Liver (tissue), 9 donors: ENCODE measurements around the gene LDLRAD4. TPM values are rescaled to one million over a fixed set of nuclear protein-coding genes. Genes with fewer than 3 reads are reported as not detected.

Experiments used
- DNase-seq: peaks from one replicate; pipeline ENCODE4 v3.0.0-alpha.2; 2017; ENCODE audit warnings: low spot score
- H3K27ac ChIP-seq, 2 donors: one replicate each; pipeline ENCODE4 v1.7.0; 2013; ENCODE audit warnings: inconsistent platforms in 2 of 2, low read length in 2 of 2, control low read depth in 1 of 2, low read depth in 1 of 2, mild to moderate bottlenecking in 1 of 2
- H3K27me3 ChIP-seq, 4 donors: one replicate each; pipeline versions ENCODE4 v1.6.1 to v1.7.0; 2013; ENCODE audit warnings: low read length in 3 of 4, inconsistent platforms in 1 of 4, mild to moderate bottlenecking in 1 of 4, moderate library complexity in 1 of 4; ENCODE audit not compliant: control insufficient read depth in 4 of 4, insufficient read depth in 4 of 4
- H3K36me3 ChIP-seq, 4 donors: one replicate each; pipeline versions ENCODE4 v1.6.1 to v1.7.0; 2013; ENCODE audit warnings: low read length in 3 of 4, mild to moderate bottlenecking in 3 of 4, low read depth in 1 of 4, moderate library complexity in 1 of 4; ENCODE audit not compliant: control insufficient read depth in 4 of 4, insufficient read depth in 3 of 4
- H3K4me1 ChIP-seq, 4 donors: one replicate each; pipeline versions ENCODE4 v1.6.1 to v1.7.0; 2013; ENCODE audit warnings: low read length in 3 of 4, mild to moderate bottlenecking in 3 of 4, moderate library complexity in 1 of 4; ENCODE audit not compliant: control insufficient read depth in 4 of 4, insufficient read depth in 4 of 4
- H3K4me3 ChIP-seq, 3 donors: one replicate each; pipeline versions ENCODE4 v1.6.1 to v1.7.0; 2013; ENCODE audit warnings: low read length in 3 of 3, control low read depth in 1 of 3, low read depth in 1 of 3, mild to moderate bottlenecking in 1 of 3
- H3K9ac ChIP-seq, 2 donors: one replicate each; pipeline ENCODE4 v1.7.0; 2013; ENCODE audit warnings: low read length in 2 of 2, mild to moderate bottlenecking in 2 of 2, moderate library complexity in 2 of 2, control low read depth in 1 of 2, low read depth in 1 of 2
- H3K9me3 ChIP-seq, 4 donors: one replicate each; pipeline versions ENCODE4 v1.6.1 to v1.7.0; 2013; ENCODE audit warnings: low read length in 3 of 4; ENCODE audit not compliant: control insufficient read depth in 4 of 4
- EGR1 ChIP-seq, 2 donors: IDR thresholded peaks; 2 replicates each; pipeline ENCODE4 v1.6.1; 2016 to 2018; ENCODE audit warnings: antibody characterized with exemption in 2 of 2, low read depth in 2 of 2
- FOXA1 ChIP-seq: IDR thresholded peaks from 2 replicates; pipeline ENCODE4 v1.6.1; 2016; ENCODE audit warnings: antibody characterized with exemption
- FOXA2 ChIP-seq: IDR thresholded peaks from 2 replicates; pipeline ENCODE4 v1.6.1; 2016; ENCODE audit warnings: antibody characterized with exemption
- GABPA ChIP-seq, 2 donors: IDR thresholded peaks in 1 of 2; conservative IDR thresholded peaks in 1 of 2; 2 replicates each; pipeline ENCODE4 v1.6.1; 2016; ENCODE audit warnings: antibody characterized with exemption in 2 of 2, mild to moderate bottlenecking in 1 of 2, moderate library complexity in 1 of 2
- HNF4G ChIP-seq: IDR thresholded peaks from 2 replicates; pipeline ENCODE4 v1.6.1; 2016; ENCODE audit warnings: antibody characterized with exemption
- JUND ChIP-seq, 2 donors: IDR thresholded peaks; 2 replicates each; pipeline ENCODE4 v1.6.1; 2016; ENCODE audit warnings: antibody characterized with exemption in 2 of 2
- NR2F2 ChIP-seq: IDR thresholded peaks from 2 replicates; pipeline ENCODE4 v1.6.1; 2016; ENCODE audit warnings: antibody characterized with exemption
- RAD21 ChIP-seq, 2 donors: IDR thresholded peaks; 2 replicates each; pipeline ENCODE4 v1.6.1; 2016; ENCODE audit warnings: antibody characterized with exemption in 2 of 2, mild to moderate bottlenecking in 2 of 2
- RXRA ChIP-seq, 2 donors: IDR thresholded peaks; 2 replicates each; pipeline ENCODE4 v1.6.1; 2017 to 2018; ENCODE audit warnings: antibody characterized with exemption in 2 of 2, mild to moderate bottlenecking in 1 of 2
- SP1 ChIP-seq: IDR thresholded peaks from 2 replicates; pipeline ENCODE4 v1.6.1; 2018; ENCODE audit warnings: antibody characterized with exemption, mild to moderate bottlenecking
- TAF1 ChIP-seq: conservative IDR thresholded peaks from 2 replicates; pipeline ENCODE4 v1.6.1; 2016; ENCODE audit warnings: antibody characterized with exemption, mild to moderate bottlenecking
- YY1 ChIP-seq: IDR thresholded peaks from 2 replicates; pipeline ENCODE4 v1.6.1; 2016; ENCODE audit warnings: antibody characterized with exemption, mild to moderate bottlenecking
- WGBS: extraction: QIAGEN DNeasy Blood & Tissue Kit; methylation state at CpG from one replicate; pipeline ENCODE4 v1.1.7; 2013; 5-methylcytosine and 5-hydroxymethylcytosine counted together
- polyA plus RNA-seq, 2 donors: library from polyadenylated mRNA; stranded (reverse) in 1 of 2; unstranded in 1 of 2; fragments of 200-250 nt in 1 of 2; fragments of >200 nt in 1 of 2; fragmentation: Nextera tagmentation in 1 of 2; extraction: Ambion mirVana in 1 of 2; gene quantifications; one replicate each; pipeline versions ENCODE4 v1.2.1 to v1.2.3, GENCODE V29; 2013 to 2015
- total RNA-seq, 2 donors: library from RNA; depleted of rRNA; stranded (reverse); fragments of >200 nt; gene quantifications; one replicate each; pipeline ENCODE4 v1.2.3, GENCODE V29; 2014
- TF ChIP-seq, protein P1 (sequence below): IDR thresholded peaks from 2 replicates; pipeline ENCODE4 v1.6.1; 2016; ENCODE audit warnings: antibody characterized with exemption
- TF ChIP-seq, protein P2 (sequence below): IDR thresholded peaks from 2 replicates; pipeline ENCODE4 v1.6.1; 2016; ENCODE audit warnings: antibody characterized with exemption, mild to moderate bottlenecking
- TF ChIP-seq, protein P3 (sequence below): IDR thresholded peaks from 2 replicates; pipeline ENCODE4 v1.6.1; 2016; ENCODE audit warnings: antibody characterized with exemption
- TF ChIP-seq, protein P4 (sequence below): fragments of 150-350 bp; IDR thresholded peaks from 2 replicates; pipeline ENCODE4 v1.5.1; 2017; ENCODE audit warnings: improper control_type of control experiment, low read depth, low read length; ENCODE audit not compliant: missing input control
- donor health status: healthy.
- donor health status: healthy.
- donor health status: healthy.
- donor health status: healthy.
- donor health status: healthy.

Gene LDLRAD4
- total and polyA plus RNA-seq, 4 donors: 4.8 to 41.7 (median 12.7) TPM

DNA sequence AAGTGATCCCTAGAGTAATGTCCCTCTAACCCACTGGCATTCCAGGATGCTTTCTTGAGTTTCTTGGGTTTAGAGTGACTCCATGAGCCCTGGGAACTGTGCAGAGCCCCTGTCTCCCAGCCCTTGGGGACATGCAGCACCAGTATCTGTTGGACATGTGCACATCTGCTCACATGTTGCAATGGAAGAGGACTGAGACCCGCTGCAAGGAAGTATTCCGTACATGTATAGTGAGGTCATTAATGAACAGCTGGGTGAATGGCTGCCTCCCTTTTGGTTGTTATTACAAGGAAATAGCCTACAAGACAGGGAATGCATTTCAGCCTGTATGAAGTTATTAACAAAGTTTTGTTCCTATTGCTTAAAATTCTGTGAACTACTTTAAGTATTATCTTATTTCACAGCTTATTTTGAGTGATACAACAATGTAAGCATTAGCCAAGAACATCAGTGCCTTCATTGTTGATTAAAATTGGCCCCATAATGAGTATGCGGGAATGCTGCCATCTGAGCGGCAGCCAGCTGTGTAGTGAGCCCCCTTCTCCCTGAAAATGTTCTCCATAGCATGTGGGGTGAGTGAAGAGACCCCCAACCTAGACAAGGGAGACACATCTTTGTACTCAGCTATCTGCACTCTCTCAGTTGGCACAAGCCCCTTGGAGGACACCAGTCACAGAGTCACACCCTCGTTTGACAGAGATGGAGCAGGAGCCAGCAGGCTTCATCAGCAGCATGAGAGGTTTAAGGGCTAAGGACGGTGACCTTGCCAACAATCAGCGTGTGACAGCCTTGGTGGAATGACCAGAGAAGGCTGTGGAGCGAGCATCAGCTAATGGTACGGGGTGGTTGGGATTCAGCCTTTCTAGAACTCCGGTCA lies 420.4 kb downstream of the LDLRAD4 start:
- H3K9me3 ChIP-seq: no peaks in the 10 kb centered on the region
- no peak overlapping the region for H3K9ac ChIP-seq
- WGBS: 94% methylated on average over 10 of the region's 10 CpGs
- H3K36me3 ChIP-seq: peaks cover 0 to 3% (median 0%) of the 10 kb centered on the region in 4 donors
- H3K27me3 ChIP-seq: no peaks in the 10 kb centered on the region
- TF ChIP-seq FOXA1 (no peak), SP1 (no peak), JUND (IDR thresholded peaks at IDR 0.05) (no peak), HNF4G (no peak), NR2F2 (no peak), EGR1 (IDR thresholded peaks at IDR 0.05; ENCODE audit: low read depth in 2 of 2) (no peak), YY1 (no peak), RXRA (IDR thresholded peaks at IDR 0.05) (no peak), GABPA (IDR thresholded peaks at IDR 0.05 in 1 of 2, conservative IDR thresholded peaks at IDR 0.05 in 1 of 2) (no peak)
- TF ChIP-seq, protein P1, sequence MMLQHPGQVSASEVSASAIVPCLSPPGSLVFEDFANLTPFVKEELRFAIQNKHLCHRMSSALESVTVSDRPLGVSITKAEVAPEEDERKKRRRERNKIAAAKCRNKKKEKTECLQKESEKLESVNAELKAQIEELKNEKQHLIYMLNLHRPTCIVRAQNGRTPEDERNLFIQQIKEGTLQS: no peak
- TF ChIP-seq, protein P2, sequence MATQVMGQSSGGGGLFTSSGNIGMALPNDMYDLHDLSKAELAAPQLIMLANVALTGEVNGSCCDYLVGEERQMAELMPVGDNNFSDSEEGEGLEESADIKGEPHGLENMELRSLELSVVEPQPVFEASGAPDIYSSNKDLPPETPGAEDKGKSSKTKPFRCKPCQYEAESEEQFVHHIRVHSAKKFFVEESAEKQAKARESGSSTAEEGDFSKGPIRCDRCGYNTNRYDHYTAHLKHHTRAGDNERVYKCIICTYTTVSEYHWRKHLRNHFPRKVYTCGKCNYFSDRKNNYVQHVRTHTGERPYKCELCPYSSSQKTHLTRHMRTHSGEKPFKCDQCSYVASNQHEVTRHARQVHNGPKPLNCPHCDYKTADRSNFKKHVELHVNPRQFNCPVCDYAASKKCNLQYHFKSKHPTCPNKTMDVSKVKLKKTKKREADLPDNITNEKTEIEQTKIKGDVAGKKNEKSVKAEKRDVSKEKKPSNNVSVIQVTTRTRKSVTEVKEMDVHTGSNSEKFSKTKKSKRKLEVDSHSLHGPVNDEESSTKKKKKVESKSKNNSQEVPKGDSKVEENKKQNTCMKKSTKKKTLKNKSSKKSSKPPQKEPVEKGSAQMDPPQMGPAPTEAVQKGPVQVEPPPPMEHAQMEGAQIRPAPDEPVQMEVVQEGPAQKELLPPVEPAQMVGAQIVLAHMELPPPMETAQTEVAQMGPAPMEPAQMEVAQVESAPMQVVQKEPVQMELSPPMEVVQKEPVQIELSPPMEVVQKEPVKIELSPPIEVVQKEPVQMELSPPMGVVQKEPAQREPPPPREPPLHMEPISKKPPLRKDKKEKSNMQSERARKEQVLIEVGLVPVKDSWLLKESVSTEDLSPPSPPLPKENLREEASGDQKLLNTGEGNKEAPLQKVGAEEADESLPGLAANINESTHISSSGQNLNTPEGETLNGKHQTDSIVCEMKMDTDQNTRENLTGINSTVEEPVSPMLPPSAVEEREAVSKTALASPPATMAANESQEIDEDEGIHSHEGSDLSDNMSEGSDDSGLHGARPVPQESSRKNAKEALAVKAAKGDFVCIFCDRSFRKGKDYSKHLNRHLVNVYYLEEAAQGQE: no peak
- TF ChIP-seq, protein P3, sequence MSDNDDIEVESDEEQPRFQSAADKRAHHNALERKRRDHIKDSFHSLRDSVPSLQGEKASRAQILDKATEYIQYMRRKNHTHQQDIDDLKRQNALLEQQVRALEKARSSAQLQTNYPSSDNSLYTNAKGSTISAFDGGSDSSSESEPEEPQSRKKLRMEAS: no peak
- no peaks in the 10 kb centered on the region for H3K4me1 ChIP-seq
- no peak for DNase-seq
- no peak overlapping the region for H3K27ac ChIP-seq
- no peak overlapping the region for H3K4me3 ChIP-seq

DNA sequence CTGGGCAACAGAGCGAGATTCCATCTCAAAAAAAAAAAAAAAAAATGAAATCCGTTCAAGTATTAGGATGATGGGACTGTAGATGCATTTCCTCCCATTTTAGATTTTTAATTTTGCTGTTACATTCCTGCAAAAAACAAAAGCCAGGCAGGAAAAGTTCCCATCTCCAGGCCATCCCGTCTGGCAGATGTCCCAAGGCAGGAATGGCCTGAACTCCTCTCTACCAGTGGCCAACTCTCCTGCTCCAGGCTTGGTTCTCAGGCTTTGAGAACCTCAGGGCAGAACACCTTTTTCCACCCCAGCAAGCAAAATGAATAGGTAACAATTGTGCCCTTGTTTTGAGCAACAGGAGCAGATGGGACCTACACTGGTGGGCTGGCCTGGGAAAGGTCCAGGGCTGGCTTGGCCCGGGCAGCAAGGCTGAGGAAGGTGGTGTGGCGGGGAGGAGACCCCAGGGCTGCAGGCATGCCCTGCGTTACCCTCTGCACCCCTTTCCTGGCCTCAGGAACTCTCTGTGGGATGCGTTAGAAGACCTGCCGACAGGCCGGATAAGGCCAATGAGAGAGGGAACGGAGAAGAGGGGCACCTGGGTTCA lies 421.8 kb downstream of the LDLRAD4 start:
- Histone ChIP-seq H3K9me3 (no peaks in the 10 kb centered on the region), H3K4me3 (no peak overlapping the region), H3K27me3 (no peaks in the 10 kb centered on the region), H3K27ac (no peak overlapping the region), H3K36me3 (peaks cover 0 to 11% (median 3%) of the 10 kb centered on the region in 4 donors), H3K9ac (no peak overlapping the region), H3K4me1 (no peaks in the 10 kb centered on the region)
- 87% methylated on average over 10 of the region's 10 CpGs for WGBS
- DNase-seq: no peak
- TF ChIP-seq, protein P2: no peak
- TF ChIP-seq TAF1 (no peak), YY1 (no peak), EGR1 (IDR thresholded peaks at IDR 0.05; ENCODE audit: low read depth in 2 of 2) (no peak), RAD21 (IDR thresholded peaks at IDR 0.05) (no peak), NR2F2 (no peak), FOXA2 (no peak), HNF4G (no peak), JUND (IDR thresholded peaks at IDR 0.05) (no peak), RXRA (IDR thresholded peaks at IDR 0.05) (no peak), GABPA (IDR thresholded peaks at IDR 0.05 in 1 of 2, conservative IDR thresholded peaks at IDR 0.05 in 1 of 2) (no peak), SP1 (no peak), FOXA1 (no peak)
- TF ChIP-seq, protein P1: no peak
- TF ChIP-seq, protein P3: no peak
- TF ChIP-seq, protein P4, sequence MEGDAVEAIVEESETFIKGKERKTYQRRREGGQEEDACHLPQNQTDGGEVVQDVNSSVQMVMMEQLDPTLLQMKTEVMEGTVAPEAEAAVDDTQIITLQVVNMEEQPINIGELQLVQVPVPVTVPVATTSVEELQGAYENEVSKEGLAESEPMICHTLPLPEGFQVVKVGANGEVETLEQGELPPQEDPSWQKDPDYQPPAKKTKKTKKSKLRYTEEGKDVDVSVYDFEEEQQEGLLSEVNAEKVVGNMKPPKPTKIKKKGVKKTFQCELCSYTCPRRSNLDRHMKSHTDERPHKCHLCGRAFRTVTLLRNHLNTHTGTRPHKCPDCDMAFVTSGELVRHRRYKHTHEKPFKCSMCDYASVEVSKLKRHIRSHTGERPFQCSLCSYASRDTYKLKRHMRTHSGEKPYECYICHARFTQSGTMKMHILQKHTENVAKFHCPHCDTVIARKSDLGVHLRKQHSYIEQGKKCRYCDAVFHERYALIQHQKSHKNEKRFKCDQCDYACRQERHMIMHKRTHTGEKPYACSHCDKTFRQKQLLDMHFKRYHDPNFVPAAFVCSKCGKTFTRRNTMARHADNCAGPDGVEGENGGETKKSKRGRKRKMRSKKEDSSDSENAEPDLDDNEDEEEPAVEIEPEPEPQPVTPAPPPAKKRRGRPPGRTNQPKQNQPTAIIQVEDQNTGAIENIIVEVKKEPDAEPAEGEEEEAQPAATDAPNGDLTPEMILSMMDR: no peak
